Breast epithelium (tissue), 4 donors: ENCODE results near the gene KCNH1. TPM values are rescaled to one million over a fixed set of nuclear protein-coding genes. Genes with fewer than 3 reads are reported as not detected.

Experiments
- DNase-seq, 2 donors: peaks; one replicate each; pipeline ENCODE4 v3.0.0-alpha.2; 2019; ENCODE audit warnings: low spot score in 2 of 2
- H3K27ac ChIP-seq, 2 donors: fragments of 200-600 bp; sonication (generic) in 1 of 2; one replicate each; pipeline ENCODE4 v1.5.1; 2016 to 2019; ENCODE audit warnings: mild to moderate bottlenecking in 1 of 2
- H3K27me3 ChIP-seq, 2 donors: fragments of 200-600 bp; sonication (generic) in 1 of 2; one replicate each; pipeline versions ENCODE4 v1.5.1 to v1.6.0; 2017 to 2019; ENCODE audit warnings: control low read depth in 1 of 2, mild to moderate bottlenecking in 1 of 2
- H3K36me3 ChIP-seq: fragments of 200-600 bp; one replicate; pipeline ENCODE4 v1.5.1; 2019
- H3K4me1 ChIP-seq, 2 donors: fragments of 200-600 bp; sonication (generic); one replicate each; pipeline ENCODE4 v1.5.1; 2016 to 2019; ENCODE audit warnings: control low read depth in 1 of 2
- H3K4me3 ChIP-seq, 3 donors: fragments of 200-600 bp; sonication (generic); 1 replicate in 2 of 3; 2 replicates in 1 of 3; pipeline ENCODE4 v1.5.1; 2016 to 2019; ENCODE audit warnings: mild to moderate bottlenecking in 3 of 3, moderate library complexity in 2 of 3
- H3K9me3 ChIP-seq, 2 donors: fragments of 200-600 bp; sonication (generic) in 1 of 2; one replicate each; pipeline ENCODE4 v1.5.1; 2016 to 2019; ENCODE audit warnings: control low read depth in 1 of 2
- CTCF ChIP-seq, 3 donors: fragments of 450-650 bp; IDR thresholded peaks; one replicate each; pipeline ENCODE4 v1.5.1; 2016 to 2017; ENCODE audit warnings: antibody characterized with exemption in 3 of 3, mild to moderate bottlenecking in 3 of 3, moderate library complexity in 3 of 3
- POLR2A ChIP-seq: fragments of 450-650 bp; IDR thresholded peaks from one replicate; pipeline ENCODE4 v1.6.1; 2016; ENCODE audit warnings: antibody characterized with exemption, mild to moderate bottlenecking, moderate library complexity
- POLR2AphosphoS5 ChIP-seq, 3 donors: sonication (generic); formaldehyde crosslinking; IDR thresholded peaks; one replicate each; pipeline ENCODE4 v1.6.1; 2017; ENCODE audit warnings: antibody characterized with exemption in 3 of 3
- intact Hi-C: fragments of 100-400 bp; cut with DNase I; formaldehyde crosslinking; loops from one replicate; pipeline ENCODE4 v1.15.1; 2023; ENCODE audit warnings: low total_unique reads
- total RNA-seq, 3 donors: library from RNA; depleted of rRNA; stranded (reverse); fragments of >200 nt; gene quantifications; one replicate each; pipeline ENCODE4 v1.1.0, GENCODE V29; 2016

The KCNH1 gene
- total RNA-seq, 3 donors from 2014 or later, result 0.32 to 1.3 TPM; not detected in 1

- TF ChIP-seq CTCF (IDR thresholded peaks at IDR 0.05) (no peak), POLR2AphosphoS5 (IDR thresholded peaks at IDR 0.05) (no peak), POLR2A (no peak)
- Histone ChIP-seq H3K4me1 (no peaks in the 10 kb centered on the region), H3K27ac (no peak overlapping the region), H3K9me3 (no peaks in the 10 kb centered on the region), H3K4me3 (no peak overlapping the region), H3K36me3 (no peaks in the 10 kb centered on the region), H3K27me3 (no peaks in the 10 kb centered on the region)
- intact Hi-C loops, result no loop called here
- DNase-seq, result no peak
These were observed 198.0 kb downstream of the KCNH1 start for GRCh38 chr1:210935905-210936304.

- H3K27ac ChIP-seq, result no peak overlapping the region
- no peak for DNase-seq
- peaks cover 0 to 9% of the 10 kb centered on the region in 2 donors for H3K9me3 ChIP-seq
- no peaks in the 10 kb centered on the region for H3K36me3 ChIP-seq
- H3K4me1 ChIP-seq, result no peaks in the 10 kb centered on the region
- no peak overlapping the region for H3K4me3 ChIP-seq
- no peak for TF ChIP-seq POLR2A
- TF ChIP-seq CTCF (IDR thresholded peaks at IDR 0.05), result no peak
- TF ChIP-seq POLR2AphosphoS5 (IDR thresholded peaks at IDR 0.05), result no peak
- intact Hi-C loops, result no loop called here
- no peaks in the 10 kb centered on the region for H3K27me3 ChIP-seq
These were observed 201.8 kb downstream of the KCNH1 start for GRCh38 chr1:210932104-210932503.

DNA sequence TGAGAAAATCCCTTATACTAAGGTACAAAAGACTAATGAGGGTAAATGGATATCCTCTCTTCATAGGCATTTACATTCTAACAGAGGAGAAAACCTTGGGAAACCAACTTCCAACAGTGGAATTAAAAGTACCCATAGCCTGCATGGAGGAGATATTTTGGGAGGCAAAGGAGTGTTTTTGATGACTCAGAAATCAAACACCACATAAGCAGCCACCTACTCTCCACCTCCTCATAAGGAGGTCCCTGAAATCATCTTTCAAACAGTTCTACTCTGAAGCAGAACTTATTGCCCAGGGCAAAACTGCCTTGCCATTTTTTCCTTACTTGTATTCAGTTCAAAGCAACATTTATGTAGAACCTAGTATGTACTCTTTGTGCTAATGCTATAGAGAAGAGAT is 211.3 kb downstream of the KCNH1 start:
- DNase-seq, result no peak
- H3K4me1 ChIP-seq, result no peaks in the 10 kb centered on the region
- H3K36me3 ChIP-seq, result no peaks in the 10 kb centered on the region
- H3K4me3 ChIP-seq, result no peak overlapping the region
- H3K9me3 ChIP-seq, result peaks cover 7 to 22% of the 10 kb centered on the region in 2 donors
- TF ChIP-seq CTCF (IDR thresholded peaks at IDR 0.05), result no peak
- no peak for TF ChIP-seq POLR2AphosphoS5 (IDR thresholded peaks at IDR 0.05)
- TF ChIP-seq POLR2A, result no peak
- H3K27me3 ChIP-seq, result no peaks in the 10 kb centered on the region
- intact Hi-C loops, result no loop called here
- no peak overlapping the region for H3K27ac ChIP-seq

GRCh38 chr1:210920716-210921694 is 212.9 kb downstream of the KCNH1 start:
- H3K4me1 ChIP-seq, result no peaks in the 10 kb centered on the region
- H3K27ac ChIP-seq, result no peak overlapping the region
- intact Hi-C loops, result no loop called here
- no peak for TF ChIP-seq POLR2AphosphoS5 (IDR thresholded peaks at IDR 0.05)
- TF ChIP-seq CTCF (IDR thresholded peaks at IDR 0.05), result no peak
- TF ChIP-seq POLR2A, result no peak
- peaks cover 2 to 12% of the 10 kb centered on the region in 2 donors for H3K9me3 ChIP-seq
- no peak for DNase-seq
- no peak overlapping the region for H3K4me3 ChIP-seq
- no peaks in the 10 kb centered on the region for H3K36me3 ChIP-seq
- H3K27me3 ChIP-seq, result no peaks in the 10 kb centered on the region

DNA sequence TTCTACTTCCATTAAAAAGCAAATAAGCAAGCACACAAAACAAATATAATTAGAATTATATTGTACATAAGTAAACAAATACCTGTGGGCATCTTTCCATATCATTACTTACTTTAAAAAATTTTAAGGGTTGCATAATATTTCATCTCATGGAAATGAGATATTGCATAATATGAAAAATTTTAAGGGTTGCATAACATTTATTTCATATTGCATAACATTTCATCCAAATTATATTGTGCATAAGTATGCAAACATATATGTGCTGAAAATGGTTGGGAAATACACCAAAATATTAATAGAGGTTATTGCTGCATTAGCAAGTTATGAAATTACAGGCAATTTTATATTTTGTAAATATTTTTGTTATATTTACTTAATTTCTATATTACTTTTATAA is 213.7 kb downstream of the KCNH1 start:
- Histone ChIP-seq H3K4me3 (no peak overlapping the region), H3K36me3 (no peaks in the 10 kb centered on the region)
- no peak for DNase-seq

More for the DNA sequence above, 213.7 kb downstream of the KCNH1 start:
- no peak overlapping the region for H3K27ac ChIP-seq
- H3K9me3 ChIP-seq, result peaks cover 0 to 5% of the 10 kb centered on the region in 2 donors
- no peak for TF ChIP-seq POLR2AphosphoS5 (IDR thresholded peaks at IDR 0.05)
- no peak for TF ChIP-seq POLR2A
- no peak for TF ChIP-seq CTCF (IDR thresholded peaks at IDR 0.05)
- no peaks in the 10 kb centered on the region for H3K27me3 ChIP-seq
- intact Hi-C loops, result no loop called here
- no peaks in the 10 kb centered on the region for H3K4me1 ChIP-seq
